Central memory CD4-positive, alpha-beta T cell (primary cell): Measurements from ENCODE around the gene NUSAP1.
"Not testable (repeated sequence)": the region's sequence is repeated elsewhere in the genome, so short reads cannot be mapped to it uniquely, and the experiment has no call there.

Source experiments
- DNase-seq: peaks from one replicate; pipeline ENCODE4 v3.0.0; 2022

The NUSAP1 gene

DNA sequence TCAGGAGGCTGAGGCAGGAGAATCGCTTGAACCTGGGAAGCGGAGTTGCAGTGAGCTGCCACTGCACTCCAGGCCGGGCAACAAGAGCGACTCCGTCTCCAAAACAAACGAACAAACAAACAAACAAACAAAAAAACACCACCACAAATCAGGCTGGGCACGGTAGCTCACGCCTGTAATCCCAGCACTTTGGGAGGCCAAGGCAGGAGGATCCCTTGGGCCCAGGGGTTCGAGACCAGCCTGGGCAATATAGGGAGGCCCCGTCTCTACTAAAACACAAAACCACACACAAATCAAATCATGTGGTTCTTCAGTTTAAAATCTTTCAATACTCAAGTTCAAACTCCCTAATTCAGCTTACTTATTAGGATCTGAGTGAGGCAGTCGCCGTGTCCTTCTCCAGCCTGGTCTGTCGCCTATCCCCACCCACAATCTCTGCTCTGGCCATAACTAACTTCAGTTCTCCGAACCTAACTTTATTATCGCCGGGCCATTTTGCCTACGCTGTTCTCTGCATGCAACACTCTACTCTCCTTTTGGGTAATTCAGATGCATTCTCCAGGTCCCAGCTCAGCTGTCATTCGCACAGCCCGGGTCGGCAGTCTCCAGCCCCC is 83.6 kb downstream of the NUSAP1 start:
- DNase-seq = no peak

DNA sequence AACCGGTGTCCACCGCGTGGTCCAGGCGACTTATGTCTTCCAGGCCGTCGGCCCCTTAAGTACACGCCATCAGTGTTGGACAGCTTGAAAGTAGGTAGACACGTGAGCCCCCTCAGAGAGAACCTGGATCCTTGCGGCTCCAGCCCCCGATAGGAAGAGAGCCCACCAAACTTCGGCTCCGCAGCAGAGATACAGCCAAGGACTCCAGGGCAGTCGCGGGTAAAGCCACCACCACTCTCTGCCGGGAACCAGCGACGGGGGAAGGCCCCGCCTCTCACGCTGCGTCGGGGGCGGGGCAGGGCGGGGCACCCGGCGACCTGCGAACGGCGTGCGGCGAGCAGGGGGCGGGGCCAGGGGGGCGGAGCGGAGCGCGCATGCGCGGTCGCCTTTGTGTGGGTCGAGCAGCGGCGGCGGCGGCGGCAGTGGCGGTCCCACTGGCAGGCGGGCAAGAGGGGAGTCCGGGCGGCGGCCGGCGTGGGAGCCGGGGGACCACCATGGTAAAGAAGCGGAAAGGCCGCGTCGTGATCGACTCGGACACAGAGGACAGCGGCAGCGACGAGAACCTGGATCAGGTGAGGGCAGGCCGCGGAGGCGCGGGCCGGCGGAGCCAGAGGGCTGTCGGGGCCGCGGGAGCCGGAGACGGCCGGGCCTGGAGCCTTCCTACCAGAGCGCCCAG is 84.2 kb downstream of the NUSAP1 start, which contains the start of gene RTF1:
TSS of gene RTF1 (plus strand) at position 354 of the 676 bp plus-strand sequence. CDS start at position 375, 21 bp downstream.
- DNase-seq = peak; percentile 93

DNA sequence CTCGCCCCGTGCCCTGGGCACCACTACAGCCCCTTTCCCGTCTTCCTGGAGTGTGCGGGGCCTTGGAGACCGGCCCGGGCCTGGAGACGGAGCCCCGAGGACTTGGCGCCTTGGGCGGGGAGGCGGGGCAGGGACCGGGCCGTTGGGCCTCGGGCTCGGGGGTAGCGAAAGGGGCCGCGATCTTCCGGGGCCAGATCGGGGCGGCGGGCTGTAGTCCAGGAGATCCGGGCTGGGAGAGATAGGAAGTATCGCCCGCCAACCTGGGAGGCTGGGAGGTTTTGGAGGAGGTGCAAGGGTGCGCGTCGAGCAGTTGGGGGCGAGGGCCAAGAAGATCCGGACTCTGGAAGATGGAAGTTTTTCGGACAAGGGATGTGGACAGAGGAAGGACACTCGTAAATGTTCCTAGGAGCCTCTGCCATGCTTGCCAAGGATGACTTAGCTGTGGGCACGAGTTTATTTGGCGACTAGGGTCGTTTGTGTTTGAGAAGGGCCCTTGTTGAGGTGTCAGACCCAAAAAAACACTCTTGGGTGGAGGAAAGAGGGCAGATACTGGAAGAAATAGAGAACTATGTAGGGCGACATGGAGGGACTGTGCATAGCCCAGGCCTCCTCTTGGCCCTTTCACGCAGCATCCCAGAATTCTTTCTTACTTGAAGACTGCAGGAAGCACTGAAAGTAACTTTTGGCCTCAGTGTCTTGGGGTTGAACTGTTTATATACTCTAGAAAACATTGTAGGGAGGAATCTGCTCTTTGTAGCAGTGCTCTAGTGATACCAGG is 84.9 kb downstream of the NUSAP1 start:
- DNase-seq = no peak

DNA sequence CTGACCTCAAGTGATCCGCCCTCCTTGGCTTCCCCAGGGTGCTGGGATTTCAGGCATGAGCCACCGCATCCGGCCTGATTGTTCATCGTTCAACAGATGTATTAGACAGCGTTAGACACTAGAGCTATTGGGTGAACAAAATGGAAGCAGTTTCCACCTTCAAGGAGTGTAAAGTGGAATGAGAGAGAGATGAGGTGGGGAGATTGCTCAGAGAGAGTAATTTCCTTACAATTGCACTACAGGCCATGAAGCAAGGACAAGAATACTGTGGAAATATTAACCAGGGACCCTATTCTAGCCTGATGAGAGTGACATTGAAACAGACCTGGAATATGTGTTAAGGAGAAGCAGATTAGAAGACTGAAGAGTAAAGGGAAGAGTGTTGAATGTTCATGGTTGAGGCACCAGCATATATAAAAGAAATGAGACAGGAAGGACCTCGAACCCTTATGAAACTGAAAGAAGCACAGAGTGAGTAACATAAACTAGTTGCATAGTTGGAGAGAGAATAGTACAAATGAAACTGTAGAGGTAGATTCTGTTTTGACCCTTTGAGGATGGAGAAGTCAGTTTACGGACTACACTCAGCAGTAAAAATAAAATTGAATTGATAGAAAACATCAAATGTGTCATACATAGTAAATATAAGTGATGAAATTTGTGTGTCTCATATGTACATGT is 91.4 kb downstream of the NUSAP1 start:
- no peak for DNase-seq

DNA sequence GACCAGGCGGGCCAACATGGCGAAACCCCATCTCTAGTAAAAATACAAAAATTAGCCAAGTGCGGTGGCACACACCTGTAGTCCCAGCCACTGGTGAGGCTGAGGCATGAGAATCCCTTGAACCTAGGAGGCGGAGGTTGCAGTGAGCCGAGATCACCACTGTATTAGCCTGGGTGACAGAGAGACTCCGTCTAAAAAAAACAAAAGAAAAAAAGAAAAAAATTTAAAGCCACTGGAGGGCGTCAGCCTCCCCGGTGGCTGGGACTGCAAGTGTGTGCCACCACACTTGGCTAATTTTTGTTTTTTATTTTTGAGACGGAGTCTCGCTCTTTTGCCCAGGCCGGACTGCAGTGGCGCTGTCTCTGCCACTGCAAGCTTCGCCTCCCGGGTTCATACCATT is 92.1 kb downstream of the NUSAP1 start:
- DNase-seq = no peak

DNA sequence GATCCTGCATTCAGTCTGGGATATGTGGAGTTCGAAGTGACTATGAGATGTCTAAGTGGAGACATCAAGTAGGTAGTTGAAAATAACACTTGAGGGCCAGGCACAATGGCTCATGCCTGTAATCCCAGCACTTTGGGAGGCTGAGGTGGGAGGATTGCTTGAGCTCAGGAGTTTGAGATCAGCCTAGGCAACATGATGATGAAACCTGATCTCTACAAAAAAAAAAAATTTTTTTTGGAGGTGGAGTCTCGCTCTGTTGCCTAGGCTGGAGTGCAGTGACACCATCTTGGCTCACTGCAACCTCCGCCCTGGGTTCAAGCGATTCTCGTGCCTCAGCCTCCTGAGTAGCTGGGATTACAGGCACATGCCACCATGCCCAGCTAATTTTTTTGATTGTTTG is 93.2 kb downstream of the NUSAP1 start:
- not testable (repeated sequence) for DNase-seq

DNA sequence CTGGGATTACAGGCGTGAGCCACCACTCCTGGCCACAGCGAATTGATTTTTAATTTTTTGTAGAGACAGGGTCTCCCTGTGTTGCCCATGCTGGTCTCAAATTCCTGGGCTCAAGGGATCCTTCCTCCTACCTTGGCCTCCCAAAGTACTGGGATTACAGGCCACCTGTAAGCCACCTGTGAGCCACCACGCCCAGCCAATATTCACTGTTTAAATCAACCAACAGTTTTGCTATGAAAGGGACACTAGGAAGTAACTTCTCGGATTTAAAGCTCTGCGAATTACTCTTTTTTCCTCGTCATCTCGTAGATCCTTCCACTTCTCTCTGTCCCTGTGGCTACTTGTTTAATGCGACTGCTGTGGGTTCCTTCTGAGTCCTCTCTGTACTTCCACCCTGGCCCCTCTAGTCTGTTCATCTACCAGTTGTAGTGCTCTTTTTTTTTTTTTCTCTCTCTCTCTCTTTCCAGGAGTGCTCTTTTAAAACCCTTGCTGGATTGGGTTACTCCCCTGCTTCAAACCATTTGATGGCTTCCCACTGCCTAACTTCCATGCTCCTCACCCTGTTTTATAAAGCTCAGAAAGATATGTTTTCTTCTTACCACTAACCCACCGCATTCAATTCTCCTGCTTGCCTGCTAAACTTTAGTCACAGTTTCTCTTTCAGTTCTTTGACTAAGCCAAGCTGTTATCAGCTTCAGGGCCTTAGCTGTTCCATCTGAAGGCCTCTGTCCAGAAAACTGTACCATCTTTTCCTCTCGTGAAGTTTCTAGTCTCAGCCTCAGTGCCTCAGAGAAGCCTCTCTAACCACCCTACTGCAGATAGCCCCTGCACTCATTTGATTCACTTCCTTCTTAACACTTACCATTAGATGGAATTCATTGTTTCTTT is 96.6 kb downstream of the NUSAP1 start:
- no peak for DNase-seq
